ENCODE measurements around the gene SV2A.

DNA sequence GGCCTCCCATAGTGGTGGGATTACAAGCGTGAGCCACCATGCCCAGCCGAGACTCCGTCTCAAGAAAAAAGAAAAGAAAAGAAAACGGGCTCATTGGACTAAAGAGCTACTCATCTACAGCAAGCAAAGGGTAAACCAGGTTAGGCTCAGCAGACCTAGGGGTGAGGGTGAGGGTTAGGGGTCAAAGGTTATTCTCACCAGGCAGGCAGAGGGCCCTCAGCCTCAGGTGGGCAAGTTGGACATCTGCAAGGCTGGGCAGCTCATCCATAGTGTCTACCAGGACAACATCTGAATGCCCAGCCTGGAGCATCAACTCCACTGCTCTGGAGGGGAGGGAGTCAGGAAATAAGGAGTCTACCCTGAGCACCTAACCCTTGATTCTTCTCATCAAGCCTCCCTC, 15.6 kb upstream of the SV2A start:
- TF ChIP-seq, protein P1, sequence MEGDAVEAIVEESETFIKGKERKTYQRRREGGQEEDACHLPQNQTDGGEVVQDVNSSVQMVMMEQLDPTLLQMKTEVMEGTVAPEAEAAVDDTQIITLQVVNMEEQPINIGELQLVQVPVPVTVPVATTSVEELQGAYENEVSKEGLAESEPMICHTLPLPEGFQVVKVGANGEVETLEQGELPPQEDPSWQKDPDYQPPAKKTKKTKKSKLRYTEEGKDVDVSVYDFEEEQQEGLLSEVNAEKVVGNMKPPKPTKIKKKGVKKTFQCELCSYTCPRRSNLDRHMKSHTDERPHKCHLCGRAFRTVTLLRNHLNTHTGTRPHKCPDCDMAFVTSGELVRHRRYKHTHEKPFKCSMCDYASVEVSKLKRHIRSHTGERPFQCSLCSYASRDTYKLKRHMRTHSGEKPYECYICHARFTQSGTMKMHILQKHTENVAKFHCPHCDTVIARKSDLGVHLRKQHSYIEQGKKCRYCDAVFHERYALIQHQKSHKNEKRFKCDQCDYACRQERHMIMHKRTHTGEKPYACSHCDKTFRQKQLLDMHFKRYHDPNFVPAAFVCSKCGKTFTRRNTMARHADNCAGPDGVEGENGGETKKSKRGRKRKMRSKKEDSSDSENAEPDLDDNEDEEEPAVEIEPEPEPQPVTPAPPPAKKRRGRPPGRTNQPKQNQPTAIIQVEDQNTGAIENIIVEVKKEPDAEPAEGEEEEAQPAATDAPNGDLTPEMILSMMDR (IDR thresholded peaks at IDR 0.05) = no peak
- no peak for TF ChIP-seq POLR2A (IDR thresholded peaks at IDR 0.05)

Measured in testis (tissue), 2 donors.